Hepatocyte (in vitro differentiated cells): ENCODE data around the gene ZNF500. TPM values are rescaled to one million over a fixed set of nuclear protein-coding genes. Genes with fewer than 3 reads are reported as not detected.

ENCODE experiments used
- DNase-seq: peaks from one replicate; pipeline ENCODE4 v3.0.0-alpha.2; 2016; ENCODE audit warnings: low spot score
- H2AFZ ChIP-seq: fragments of 200-600 bp; sonication (generic); 2 replicates; pipeline ENCODE4 v1.6.0; 2016; ENCODE audit warnings: antibody characterized with exemption, mild to moderate bottlenecking
- H3K27ac ChIP-seq: fragments of 200-600 bp; sonication (generic); 2 replicates; pipeline ENCODE4 v1.5.1; 2016; ENCODE audit warnings: mild to moderate bottlenecking
- H3K27me3 ChIP-seq: fragments of 200-600 bp; sonication (generic); 2 replicates; pipeline ENCODE4 v1.6.1; 2016
- H3K36me3 ChIP-seq: fragments of 200-600 bp; sonication (generic); replicated peaks from 2 replicates; pipeline ENCODE4 v1.5.1; 2016; ENCODE audit warnings: low read depth; ENCODE audit not compliant: insufficient read depth
- H3K4me1 ChIP-seq: fragments of 200-600 bp; sonication (generic); 2 replicates; pipeline ENCODE4 v1.5.1; 2016; ENCODE audit warnings: mild to moderate bottlenecking, moderate library complexity; ENCODE audit not compliant: insufficient read depth
- H3K4me2 ChIP-seq: fragments of 200-600 bp; sonication (generic); 2 replicates; pipeline ENCODE4 v1.6.0; 2016
- H3K4me3 ChIP-seq: fragments of 200-600 bp; sonication (generic); 2 replicates; pipeline ENCODE4 v1.5.1; 2016; ENCODE audit warnings: mild to moderate bottlenecking
- H3K79me2 ChIP-seq: fragments of 200-600 bp; sonication (generic); 2 replicates; pipeline ENCODE4 v1.6.0; 2017; ENCODE audit warnings: mild to moderate bottlenecking
- H3K9me2 ChIP-seq: fragments of 200-600 bp; sonication (generic); replicated peaks from 2 replicates; pipeline ENCODE4 v1.6.0; 2017; ENCODE audit warnings: mild to moderate bottlenecking; ENCODE audit not compliant: insufficient read depth
- H3K9me3 ChIP-seq: fragments of 200-600 bp; sonication (generic); 2 replicates; pipeline ENCODE4 v1.5.1; 2016; ENCODE audit warnings: low read depth, mild to moderate bottlenecking
- H4K20me1 ChIP-seq: fragments of 200-600 bp; sonication (generic); 2 replicates; pipeline ENCODE4 v1.6.0; 2016; ENCODE audit warnings: mild to moderate bottlenecking; ENCODE audit not compliant: insufficient read depth, poor library complexity, severe bottlenecking
- CTCF ChIP-seq: fragments of 200-600 bp; sonication (generic); IDR thresholded peaks from 2 replicates; pipeline ENCODE4 v1.5.1; 2016; ENCODE audit warnings: antibody characterized with exemption, mild to moderate bottlenecking; ENCODE audit not compliant: poor library complexity
- EZH2 ChIP-seq: fragments of 200-600 bp; sonication (generic); IDR thresholded peaks from 2 replicates; pipeline ENCODE4 v1.6.1; 2016; ENCODE audit warnings: antibody characterized with exemption, mild to moderate bottlenecking, borderline replicate concordance
- EZH2phosphoT487 ChIP-seq: fragments of 200-600 bp; sonication (generic); IDR thresholded peaks from one replicate; pipeline ENCODE4 v1.6.1; 2018; ENCODE audit warnings: antibody characterized with exemption, mild to moderate bottlenecking, low read depth, moderate library complexity; ENCODE audit not compliant: unreplicated experiment, severe bottlenecking
- WGBS: methylation state at CpG from one replicate; pipeline ENCODE4 v1.1.6; 2016; ENCODE audit warnings: low lambda C conversion rate; ENCODE audit errors: missing lambda C conversion rate; 5-methylcytosine and 5-hydroxymethylcytosine counted together
- polyA plus RNA-seq: library from polyadenylated mRNA; unstranded; fragments of >200 nt; fragmentation: Nextera tagmentation; extraction: Ambion mirVana; gene quantifications from 2 replicates; pipeline ENCODE4 v1.2.1, GENCODE V29; 2016
- total RNA-seq: library from RNA; depleted of rRNA; stranded (reverse); fragments of >200 nt; gene quantifications from 2 replicates; pipeline ENCODE4 v1.2.3, GENCODE V29; 2014

Gene ZNF500
- total RNA-seq (8.7 and 10.4 TPM in 2 replicates), polyA plus RNA-seq (10.6 and 13.3 TPM in 2 replicates)

GRCh38 chr16:4766875-4767628 lies at the start of gene ZNF500:
Gene ZNF500, minus strand, starts transcription at chr16:4767162. Its CDS starts 1,184 bp downstream, at chr16:4765978.
- H3K4me3 ChIP-seq, result peak within 1 kb of the TSS; percentile 92
- WGBS, result 8% methylated on average over 68 of the region's 72 CpGs
- H2AFZ ChIP-seq, result peak within 1 kb of the TSS; percentile 89
- no peaks in the 10 kb centered on the region for H4K20me1 ChIP-seq
- peak; percentile 98 for DNase-seq
- no peaks in the 10 kb centered on the region for H3K9me2 ChIP-seq
- no peaks in the 10 kb centered on the region for H3K27me3 ChIP-seq
- TF ChIP-seq CTCF, result no peak
- TF ChIP-seq EZH2phosphoT487, result no peak
- no peak for TF ChIP-seq EZH2
- peaks cover 31% of the 10 kb centered on the region for H3K79me2 ChIP-seq
- peak within 1 kb of the TSS; percentile 89 for H3K4me2 ChIP-seq
- H3K9me3 ChIP-seq, result no peaks in the 10 kb centered on the region
- no peaks in the 10 kb centered on the region for H3K4me1 ChIP-seq
- H3K36me3 ChIP-seq, result no peaks in the 10 kb centered on the region
- peak within 1 kb of the TSS; percentile 84 for H3K27ac ChIP-seq

- TF ChIP-seq EZH2 (no peak), CTCF (no peak), EZH2phosphoT487 (no peak)
- Histone ChIP-seq H3K36me3 (no peaks in the 10 kb centered on the region), H3K4me2 (no peak overlapping the region), H3K79me2 (no peaks in the 10 kb centered on the region), H3K4me1 (no peaks in the 10 kb centered on the region), H3K9me3 (no peaks in the 10 kb centered on the region), H3K9me2 (no peaks in the 10 kb centered on the region), H3K27ac (no peak overlapping the region), H4K20me1 (no peaks in the 10 kb centered on the region), H3K4me3 (no peak overlapping the region), H2AFZ (no peak overlapping the region), H3K27me3 (no peaks in the 10 kb centered on the region)
- DNase-seq, result no peak
- 93% methylated on average over 16 of the region's 16 CpGs for whole genome bisulfite sequencing
Measured at GRCh38 chr16:4814542-4815173, 47.7 kb upstream of the ZNF500 start.

GRCh38 chr16:4814046-4814445 lies 47.1 kb upstream of the ZNF500 start:
- TF ChIP-seq CTCF (no peak), EZH2phosphoT487 (no peak), EZH2 (no peak)
- Histone ChIP-seq H3K27ac (no peak overlapping the region), H3K4me1 (no peaks in the 10 kb centered on the region), H2AFZ (no peak overlapping the region), H3K36me3 (no peaks in the 10 kb centered on the region), H3K79me2 (no peaks in the 10 kb centered on the region), H3K27me3 (no peaks in the 10 kb centered on the region), H3K4me3 (no peak overlapping the region), H4K20me1 (no peaks in the 10 kb centered on the region), H3K4me2 (no peak overlapping the region), H3K9me2 (no peaks in the 10 kb centered on the region), H3K9me3 (no peaks in the 10 kb centered on the region)
- DNase-seq, result no peak
